ENCODE measurements around the gene PTPRG. TPM values are rescaled to one million over a fixed set of nuclear protein-coding genes. Genes with fewer than 3 reads are reported as not detected.
"Not testable (repeated sequence)": the region's sequence is repeated elsewhere in the genome, so short reads cannot be mapped to it uniquely, and the experiment has no call there.

The PTPRG gene
- total RNA-seq, 1 donor from 2014 or later: 25.2 TPM

DNA sequence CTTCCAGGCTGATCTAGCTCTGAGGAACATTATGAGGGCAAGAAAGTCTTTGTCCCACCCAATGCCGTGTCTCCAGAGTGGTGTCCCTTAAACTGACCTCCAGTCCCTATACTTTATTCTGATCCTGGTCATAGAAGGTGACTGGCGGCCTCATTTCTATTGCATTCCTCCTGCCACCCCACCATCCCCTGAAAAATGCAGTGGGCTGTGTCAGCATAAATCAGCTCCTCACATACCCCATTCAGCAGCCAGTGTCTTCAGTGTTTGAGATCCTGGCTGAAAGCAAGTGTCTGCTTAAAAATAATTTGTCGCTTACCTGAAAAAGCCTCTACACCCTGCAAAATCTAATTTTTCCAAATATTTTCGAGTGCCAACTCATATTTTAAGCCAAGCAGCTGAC, 465.9 kb downstream of the PTPRG start:
- no peaks in the 10 kb centered on the region for H3K27me3 ChIP-seq (ENCODE audit: control insufficient read depth, insufficient read depth, low read length)
- H3K36me3 ChIP-seq (ENCODE audit: control insufficient read depth, insufficient read depth, low read length): no peaks in the 10 kb centered on the region
- DNase-seq (ENCODE audit: low read depth): no peak
- H3K4me3 ChIP-seq (ENCODE audit: low read depth, low read length): no peak overlapping the region
- TF ChIP-seq, protein P1, sequence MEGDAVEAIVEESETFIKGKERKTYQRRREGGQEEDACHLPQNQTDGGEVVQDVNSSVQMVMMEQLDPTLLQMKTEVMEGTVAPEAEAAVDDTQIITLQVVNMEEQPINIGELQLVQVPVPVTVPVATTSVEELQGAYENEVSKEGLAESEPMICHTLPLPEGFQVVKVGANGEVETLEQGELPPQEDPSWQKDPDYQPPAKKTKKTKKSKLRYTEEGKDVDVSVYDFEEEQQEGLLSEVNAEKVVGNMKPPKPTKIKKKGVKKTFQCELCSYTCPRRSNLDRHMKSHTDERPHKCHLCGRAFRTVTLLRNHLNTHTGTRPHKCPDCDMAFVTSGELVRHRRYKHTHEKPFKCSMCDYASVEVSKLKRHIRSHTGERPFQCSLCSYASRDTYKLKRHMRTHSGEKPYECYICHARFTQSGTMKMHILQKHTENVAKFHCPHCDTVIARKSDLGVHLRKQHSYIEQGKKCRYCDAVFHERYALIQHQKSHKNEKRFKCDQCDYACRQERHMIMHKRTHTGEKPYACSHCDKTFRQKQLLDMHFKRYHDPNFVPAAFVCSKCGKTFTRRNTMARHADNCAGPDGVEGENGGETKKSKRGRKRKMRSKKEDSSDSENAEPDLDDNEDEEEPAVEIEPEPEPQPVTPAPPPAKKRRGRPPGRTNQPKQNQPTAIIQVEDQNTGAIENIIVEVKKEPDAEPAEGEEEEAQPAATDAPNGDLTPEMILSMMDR (IDR thresholded peaks at IDR 0.05; ENCODE audit: insufficient read depth, low read length, poor library complexity, severe bottlenecking): no peak

DNA sequence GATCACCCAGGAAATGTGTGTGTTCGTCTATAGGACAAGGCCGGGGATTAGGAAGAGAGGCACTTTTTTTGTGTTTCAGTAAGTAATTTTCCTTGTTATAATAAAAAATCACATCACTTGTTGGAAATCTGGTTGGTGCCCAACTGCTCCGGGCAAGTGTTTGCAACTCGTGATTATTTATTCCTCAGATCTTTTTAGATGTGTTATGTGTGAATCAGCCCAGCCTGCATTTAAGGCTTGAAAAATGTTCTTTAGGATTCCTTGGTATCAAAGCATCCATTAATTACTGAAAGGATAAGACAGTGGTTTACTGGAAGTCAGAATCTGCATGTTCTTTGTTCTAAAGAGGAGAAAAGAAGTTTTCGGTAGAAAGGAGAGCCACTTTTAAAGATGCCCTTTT, 466.4 kb downstream of the PTPRG start:
- no peak for DNase-seq (ENCODE audit: low read depth)
- Histone ChIP-seq H3K27me3 (ENCODE audit: control insufficient read depth, insufficient read depth, low read length) (no peaks in the 10 kb centered on the region), H3K4me3 (ENCODE audit: low read depth, low read length) (no peak overlapping the region), H3K36me3 (ENCODE audit: control insufficient read depth, insufficient read depth, low read length) (no peaks in the 10 kb centered on the region)
- TF ChIP-seq, protein P1 (IDR thresholded peaks at IDR 0.05; ENCODE audit: insufficient read depth, low read length, poor library complexity, severe bottlenecking): no peak

DNA sequence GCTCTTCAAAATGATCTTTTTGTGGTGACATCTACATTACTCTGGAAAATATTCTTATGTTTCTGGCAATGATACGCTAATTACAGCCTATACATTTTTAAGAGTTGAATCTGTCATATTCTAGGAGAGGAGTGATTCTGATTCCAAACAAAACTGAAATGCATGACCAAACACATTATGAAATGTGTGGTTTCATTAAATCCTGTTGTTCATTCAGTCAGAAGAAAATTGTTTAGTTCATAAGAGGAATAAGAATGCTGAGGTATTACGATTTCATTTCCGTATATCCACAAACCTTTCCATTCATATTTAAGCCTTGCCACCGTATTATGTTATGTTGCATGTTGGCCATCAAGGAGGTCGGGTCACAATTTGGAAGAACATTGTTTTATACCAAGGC, 466.9 kb downstream of the PTPRG start:
- no peak for DNase-seq (ENCODE audit: low read depth)
- Histone ChIP-seq H3K4me3 (ENCODE audit: low read depth, low read length) (no peak overlapping the region), H3K27me3 (ENCODE audit: control insufficient read depth, insufficient read depth, low read length) (no peaks in the 10 kb centered on the region), H3K36me3 (ENCODE audit: control insufficient read depth, insufficient read depth, low read length) (no peaks in the 10 kb centered on the region)
- TF ChIP-seq, protein P1 (IDR thresholded peaks at IDR 0.05; ENCODE audit: insufficient read depth, low read length, poor library complexity, severe bottlenecking): no peak

DNA sequence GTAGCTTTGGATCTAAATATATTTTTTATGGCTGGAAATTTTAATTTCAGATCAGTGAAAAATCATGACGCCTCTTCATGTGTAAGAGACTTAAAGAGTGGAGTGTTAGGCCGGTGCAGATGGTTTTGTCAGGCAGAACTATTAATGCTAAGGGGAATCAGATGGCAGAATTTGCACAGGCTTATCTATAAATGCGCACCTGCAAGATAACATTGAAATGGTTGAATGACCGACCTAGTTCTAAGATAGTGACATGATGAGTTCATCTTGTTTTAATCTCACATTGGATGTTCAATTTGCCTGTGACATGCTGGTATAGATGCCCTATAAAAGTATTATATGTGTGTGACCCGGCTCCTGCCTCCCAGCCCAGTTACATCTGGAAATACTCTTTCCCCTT, 471.4 kb downstream of the PTPRG start:
- Histone ChIP-seq H3K27me3 (ENCODE audit: control insufficient read depth, insufficient read depth, low read length) (no peaks in the 10 kb centered on the region), H3K4me3 (ENCODE audit: low read depth, low read length) (no peak overlapping the region), H3K36me3 (ENCODE audit: control insufficient read depth, insufficient read depth, low read length) (no peaks in the 10 kb centered on the region)
- no peak for DNase-seq (ENCODE audit: low read depth)
- TF ChIP-seq, protein P1 (IDR thresholded peaks at IDR 0.05; ENCODE audit: insufficient read depth, low read length, poor library complexity, severe bottlenecking): no peak

DNA sequence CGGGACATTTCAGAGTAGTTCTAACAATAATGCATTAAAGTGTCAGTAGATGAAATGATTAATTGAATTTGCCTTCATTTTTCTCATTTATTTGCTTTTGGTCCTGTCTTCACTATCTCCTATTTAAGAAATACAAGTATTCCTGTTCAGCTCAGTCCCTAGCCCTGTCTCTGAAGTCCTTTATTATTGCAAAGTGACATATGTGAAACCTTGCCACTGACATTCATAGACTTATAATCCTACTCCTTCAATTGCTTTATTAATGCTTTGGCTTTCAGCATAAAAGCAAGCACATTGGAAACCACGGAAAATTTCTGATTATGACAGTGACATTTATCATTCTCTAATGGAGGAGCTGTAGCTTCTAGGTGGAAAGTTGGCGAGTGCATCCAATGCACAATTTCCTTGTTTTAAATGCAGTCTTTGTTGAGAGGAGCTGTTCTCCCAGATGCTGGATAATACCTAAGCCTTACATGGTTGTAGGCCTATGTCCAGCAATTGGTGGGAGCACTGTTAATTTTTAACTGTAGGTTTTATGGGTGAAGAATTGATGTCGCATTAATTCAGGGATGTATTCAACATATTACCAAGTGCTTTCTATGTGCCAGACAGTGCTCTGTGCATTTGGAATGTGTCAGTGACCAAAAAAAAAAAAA, 474.2 kb downstream of the PTPRG start:
- no peaks in the 10 kb centered on the region for H3K36me3 ChIP-seq (ENCODE audit: control insufficient read depth, insufficient read depth, low read length)
- H3K27me3 ChIP-seq (ENCODE audit: control insufficient read depth, insufficient read depth, low read length): no peaks in the 10 kb centered on the region
- TF ChIP-seq, protein P1 (IDR thresholded peaks at IDR 0.05; ENCODE audit: insufficient read depth, low read length, poor library complexity, severe bottlenecking): no peak
- H3K4me3 ChIP-seq (ENCODE audit: low read depth, low read length): no peak overlapping the region
- DNase-seq (ENCODE audit: low read depth): no peak

DNA sequence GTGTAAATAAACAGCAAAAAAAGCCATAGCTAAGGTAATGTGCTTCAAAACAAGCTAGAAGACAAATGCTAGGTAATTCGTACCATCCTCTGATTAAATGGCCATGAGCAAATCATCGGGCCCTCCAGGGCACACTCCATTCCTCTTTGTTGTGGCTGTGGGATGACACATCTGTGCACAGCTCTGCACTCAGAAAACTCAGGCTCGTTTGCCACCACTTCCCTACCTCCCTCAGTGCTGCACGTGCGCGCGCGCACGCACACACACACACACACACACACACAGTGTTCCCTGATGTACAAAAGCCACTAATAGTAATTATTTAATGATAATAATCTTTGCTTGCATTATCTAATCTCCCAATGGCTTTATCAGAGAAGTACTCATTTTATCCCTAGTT, 475.4 kb downstream of the PTPRG start:
- no peak overlapping the region for H3K4me3 ChIP-seq (ENCODE audit: low read depth, low read length)
- TF ChIP-seq, protein P1 (IDR thresholded peaks at IDR 0.05; ENCODE audit: insufficient read depth, low read length, poor library complexity, severe bottlenecking): no peak
- no peak for DNase-seq (ENCODE audit: low read depth)
- H3K27me3 ChIP-seq (ENCODE audit: control insufficient read depth, insufficient read depth, low read length): no peaks in the 10 kb centered on the region
- no peaks in the 10 kb centered on the region for H3K36me3 ChIP-seq (ENCODE audit: control insufficient read depth, insufficient read depth, low read length)

DNA sequence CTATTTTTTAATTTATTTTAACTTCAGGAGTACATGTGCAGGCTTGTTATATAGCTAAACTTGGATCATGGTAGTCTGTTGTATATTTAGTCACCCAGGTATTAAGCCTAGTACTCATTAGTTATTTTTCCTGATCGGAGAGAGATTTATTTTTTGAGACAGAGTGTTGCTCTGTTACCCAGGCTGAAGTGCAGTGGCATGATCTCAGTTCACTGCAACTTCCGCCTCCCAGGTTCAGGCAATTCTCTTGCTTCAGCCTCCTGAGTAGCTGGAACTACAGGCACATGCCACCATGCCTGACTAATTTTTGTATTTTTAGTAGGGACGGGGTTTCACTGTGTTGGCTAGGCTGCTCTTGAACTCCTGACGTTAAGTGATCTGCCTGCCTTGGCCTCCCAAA, 477.4 kb downstream of the PTPRG start:
- not testable (repeated sequence) for H3K36me3 ChIP-seq (ENCODE audit: control insufficient read depth, insufficient read depth, low read length); H3K27me3 ChIP-seq (ENCODE audit: control insufficient read depth, insufficient read depth, low read length); H3K4me3 ChIP-seq (ENCODE audit: low read depth, low read length); DNase-seq (ENCODE audit: low read depth)
